PFSK-1 (cell line): ENCODE data around the gene CPN1.

Source experiments
- FOXP2 ChIP-seq: optimal IDR thresholded peaks from 2 replicates; pipeline ENCODE3; 2011; ENCODE audit warnings: borderline replicate concordance, control low read depth, inconsistent platforms; ENCODE audit not compliant: insufficient read depth; ENCODE audit errors: extremely low read length, extremely low read depth
- POLR2AphosphoS5 ChIP-seq: IDR thresholded peaks from 2 replicates; pipeline ENCODE4 v1.6.1; 2012; ENCODE audit warnings: low read depth, mild to moderate bottlenecking, control low read depth, low read length, moderate library complexity
- REST ChIP-seq, 2 experiments: IDR thresholded peaks; 2 replicates each; pipeline versions ENCODE4 v1.6.1 to v1.8.0; 2011 to 2012; ENCODE audit warnings: low read depth in 2 of 2, low read length in 2 of 2, control low read depth in 1 of 2, inconsistent platforms in 1 of 2, mild to moderate bottlenecking in 1 of 2, moderate library complexity in 1 of 2; ENCODE audit not compliant: insufficient read depth in 1 of 2
- SIN3A ChIP-seq: IDR thresholded peaks from 2 replicates; pipeline ENCODE4 v1.6.1; 2012; ENCODE audit warnings: mild to moderate bottlenecking, low read length, moderate library complexity, borderline replicate concordance; ENCODE audit not compliant: insufficient read depth
- TAF1 ChIP-seq: IDR thresholded peaks from 2 replicates; pipeline ENCODE4 v1.6.1; 2012; ENCODE audit warnings: low read length, control low read depth, borderline replicate concordance; ENCODE audit not compliant: insufficient read depth

CPN1 gene

GRCh38 chr10:100122780-100123179 lies 41.1 kb upstream of the CPN1 start:
- no peak for TF ChIP-seq REST (IDR thresholded peaks at IDR 0.05; ENCODE audit: insufficient read depth in 1 of 2, low read depth in 2 of 2, low read length in 2 of 2)
- no peak for TF ChIP-seq FOXP2
- no peak for TF ChIP-seq SIN3A
- no peak for TF ChIP-seq POLR2AphosphoS5
- TF ChIP-seq TAF1: no peak

- TF ChIP-seq FOXP2 (no peak), REST (IDR thresholded peaks at IDR 0.05; ENCODE audit: insufficient read depth in 1 of 2, low read depth in 2 of 2, low read length in 2 of 2) (no peak), POLR2AphosphoS5 (no peak), TAF1 (no peak), SIN3A (no peak)
Observed at GRCh38 chr10:100120550-100120949, 38.9 kb upstream of the CPN1 start.

GRCh38 chr10:100119726-100120125 lies 38.1 kb upstream of the CPN1 start:
- TF ChIP-seq REST (IDR thresholded peaks at IDR 0.05; ENCODE audit: insufficient read depth in 1 of 2, low read depth in 2 of 2, low read length in 2 of 2) (no peak), FOXP2 (no peak), SIN3A (no peak), POLR2AphosphoS5 (no peak), TAF1 (no peak)

GRCh38 chr10:100114976-100115770 lies 33.5 kb upstream of the CPN1 start:
- TF ChIP-seq REST (IDR thresholded peaks at IDR 0.05; ENCODE audit: insufficient read depth in 1 of 2, low read depth in 2 of 2, low read length in 2 of 2) (no peak), FOXP2 (no peak), POLR2AphosphoS5 (no peak), TAF1 (no peak), SIN3A (no peak)

- TF ChIP-seq TAF1 (no peak), SIN3A (no peak), POLR2AphosphoS5 (no peak), FOXP2 (no peak), REST (IDR thresholded peaks at IDR 0.05; ENCODE audit: insufficient read depth in 1 of 2, low read depth in 2 of 2, low read length in 2 of 2) (no peak)
Observed at GRCh38 chr10:100114460-100114859, 32.8 kb upstream of the CPN1 start.
